Stimulated activated CD4-positive, alpha-beta T cell treated with anti-CD3 and anti-CD28 coated beads, Interleukin-1b, Interleukin-23, amount 100 ng/mL, for 24 hours (primary cell): ENCODE measurements around the gene CTSL.
"Not testable (repeated sequence)": the region's sequence is repeated elsewhere in the genome, so short reads cannot be mapped to it uniquely, and the experiment has no call there.

Experiments used
- DNase-seq, 4 experiments: peaks; one replicate each; pipeline ENCODE4 v3.0.0-alpha.2; 2020; ENCODE audit warnings: low read depth in 4 of 4, low spot score in 1 of 4

The CTSL gene

DNA sequence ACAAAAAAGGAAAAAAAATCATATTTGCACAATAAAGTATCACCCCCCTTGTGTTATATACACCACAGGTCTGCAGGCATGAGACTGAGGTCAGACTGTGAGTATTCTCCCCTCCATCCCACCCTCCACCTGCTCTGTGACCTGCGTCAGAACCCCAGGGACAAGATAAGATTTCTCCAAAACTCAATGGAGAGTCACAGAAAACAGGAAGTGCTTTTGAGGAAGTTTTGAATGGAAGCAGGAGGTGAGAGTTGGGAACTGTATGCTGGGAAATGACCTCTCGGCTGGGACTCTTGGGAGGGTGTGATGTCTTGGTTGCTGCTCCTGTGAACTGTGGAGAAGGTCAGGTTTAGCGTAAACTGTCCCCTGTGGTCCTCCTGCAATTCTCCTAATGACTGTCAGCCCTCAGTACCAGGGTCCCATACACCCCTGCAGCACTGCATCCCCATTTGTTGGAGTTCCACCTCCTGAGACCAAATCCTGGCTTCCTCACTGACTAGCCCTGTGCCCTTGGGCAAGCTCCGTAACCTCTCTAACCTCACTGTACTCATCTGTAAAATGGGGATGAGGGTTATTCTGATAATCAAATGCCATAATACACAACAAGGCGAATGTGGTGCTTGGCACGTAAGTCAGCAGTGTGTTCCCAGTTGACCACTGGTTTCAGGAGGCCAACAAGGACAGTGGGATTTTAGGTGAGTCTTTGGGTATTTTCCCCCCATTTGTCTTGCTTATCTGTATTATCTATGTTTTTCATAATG lies 6.9 kb upstream of the CTSL start:
- DNase-seq: no peak

GRCh38 chr9:87720173-87720572 lies 5.7 kb upstream of the CTSL start:
- no peak for DNase-seq

GRCh38 chr9:87722393-87723088 lies 3.4 kb upstream of the CTSL start:
- DNase-seq: no peak

DNA sequence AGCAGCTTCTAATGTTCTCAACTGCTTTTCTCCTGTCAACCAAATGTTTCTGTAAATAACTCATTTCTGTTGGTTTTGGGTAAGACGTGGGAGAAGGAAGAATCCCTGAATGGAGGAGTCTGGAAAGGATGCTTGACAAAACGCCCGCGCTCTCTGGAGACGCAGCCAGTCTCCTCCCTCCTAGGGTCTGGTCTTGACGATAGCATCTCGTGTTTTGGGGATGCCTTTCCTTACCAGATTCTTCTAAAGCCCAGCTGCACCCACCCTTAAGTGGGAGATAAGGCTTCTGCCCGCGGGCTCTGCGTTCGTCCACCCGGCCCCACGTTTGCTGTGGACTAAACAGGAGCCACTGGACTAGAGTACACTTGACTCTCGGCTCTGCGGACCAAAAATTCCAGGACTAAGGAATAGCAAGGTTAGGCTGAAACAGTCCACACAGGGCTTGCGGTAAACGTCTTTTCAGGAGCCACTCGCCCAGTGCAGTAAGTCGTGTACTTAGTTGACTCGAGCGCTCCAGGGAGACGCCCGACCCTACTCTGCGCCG lies 491 bp upstream of the CTSL start:
- DNase-seq: no peak

DNA sequence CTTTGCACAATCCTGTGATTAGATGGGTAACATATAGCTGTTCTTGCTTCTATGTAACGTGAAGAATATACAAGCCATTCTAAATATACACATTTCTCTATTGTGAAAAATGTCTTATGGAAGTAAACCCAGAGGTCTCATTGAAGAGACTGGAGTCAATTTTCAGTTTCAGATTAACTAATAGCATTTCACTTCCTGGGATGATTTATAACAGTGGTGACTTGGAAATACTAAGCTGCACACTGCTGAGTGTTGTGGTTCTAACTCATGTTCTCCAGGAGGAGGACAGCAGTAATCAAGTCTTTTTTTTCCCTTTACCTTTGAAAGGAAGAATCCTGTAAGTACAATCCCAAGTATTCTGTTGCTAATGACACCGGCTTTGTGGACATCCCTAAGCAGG lies 3.3 kb downstream of the CTSL start:
- no peak for DNase-seq

DNA sequence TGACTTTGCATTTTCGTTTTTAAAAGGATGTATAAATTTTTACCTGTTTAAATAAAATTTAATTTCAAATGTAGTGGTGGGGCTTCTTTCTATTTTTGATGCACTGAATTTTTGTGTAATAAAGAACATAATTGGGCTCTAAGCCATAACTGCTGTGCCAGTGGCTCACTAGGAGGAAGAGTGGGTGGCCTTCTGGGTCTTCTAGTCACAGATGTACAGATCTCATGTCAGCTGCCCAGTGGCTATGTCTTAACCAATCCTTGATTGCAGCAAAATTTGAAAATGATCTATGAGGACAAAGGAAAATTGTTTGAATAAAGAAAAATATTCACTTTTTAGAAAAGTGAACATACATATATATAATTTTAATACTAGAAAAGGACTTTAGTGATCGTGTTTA lies 5.4 kb downstream of the CTSL start:
- DNase-seq: no peak

DNA sequence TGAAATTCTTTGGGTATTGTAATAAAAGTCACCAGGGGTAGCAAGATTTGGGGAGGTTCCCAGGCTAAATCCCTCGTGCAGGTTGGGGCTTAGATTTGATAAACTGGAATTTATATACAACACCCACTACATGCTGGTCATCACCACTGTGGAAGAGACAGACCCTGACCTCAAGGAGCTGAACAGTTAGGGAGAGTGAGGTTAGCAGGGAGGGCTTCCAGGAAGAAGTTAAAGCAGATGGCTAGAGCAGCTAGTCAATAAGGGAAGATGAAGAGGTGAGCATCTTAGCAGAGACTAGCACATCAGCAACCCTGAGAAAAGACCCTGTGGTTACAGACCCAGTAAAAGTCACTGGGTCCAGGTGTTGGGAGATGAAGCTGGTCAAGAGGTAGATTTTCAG lies 6.4 kb downstream of the CTSL start:
- DNase-seq: no peak

DNA sequence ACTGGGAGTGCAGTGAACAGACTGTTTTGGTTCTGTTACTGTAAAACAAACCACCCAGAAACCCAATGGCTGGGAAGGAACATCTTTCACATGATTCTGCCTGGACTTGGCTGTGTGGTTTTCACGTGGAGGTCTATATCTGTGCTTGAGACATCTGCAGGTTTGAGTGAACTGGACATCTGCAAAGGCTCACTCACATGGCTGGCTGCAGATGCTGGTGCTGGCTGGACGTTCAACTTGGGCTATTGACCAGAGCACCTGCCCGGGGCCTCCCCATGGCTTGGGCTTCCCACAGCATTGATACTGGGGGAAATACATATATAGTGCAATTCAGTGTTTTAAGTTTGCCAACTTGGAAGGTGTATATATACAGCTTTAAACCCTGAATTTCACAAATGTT lies 6.8 kb downstream of the CTSL start:
- DNase-seq: no peak

DNA sequence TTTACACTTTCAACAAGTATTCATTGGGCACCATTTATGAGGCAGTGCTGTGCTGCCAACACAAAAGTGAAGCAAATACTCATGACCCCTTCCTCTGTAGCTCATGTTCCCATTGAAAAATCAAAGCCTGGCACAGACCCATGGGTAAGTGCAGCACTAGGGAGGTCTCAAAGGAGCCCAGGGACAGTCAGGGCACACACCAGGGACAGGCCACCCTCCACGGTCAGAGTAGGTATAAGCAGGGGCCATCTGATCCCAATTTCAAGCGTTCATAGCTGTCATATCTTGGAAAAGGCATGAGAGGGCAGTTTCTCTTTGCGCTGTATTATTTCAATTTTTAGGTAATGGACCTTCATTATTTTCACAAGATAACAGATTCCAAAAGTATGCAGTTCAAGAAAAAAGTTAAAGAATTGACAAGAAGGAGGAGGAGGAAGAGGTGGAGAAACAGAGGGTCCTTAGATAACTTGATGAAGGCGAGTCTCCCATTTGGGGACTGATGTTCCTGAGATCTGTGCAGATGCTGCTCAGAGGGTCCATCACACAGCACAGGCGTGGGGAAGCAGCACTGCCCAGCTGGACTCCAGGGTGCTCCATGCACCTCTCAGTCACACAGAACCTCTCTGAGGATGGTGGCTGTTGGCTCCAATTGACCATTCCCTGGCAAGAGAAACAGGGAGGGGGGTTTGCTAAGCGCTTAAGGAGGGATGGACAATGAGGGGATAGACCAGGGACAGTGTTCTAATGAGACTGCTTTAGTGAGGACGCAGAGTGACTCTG lies 7.5 kb downstream of the CTSL start:
- DNase-seq: no peak

GRCh38 chr9:87734106-87734505 lies 8.2 kb downstream of the CTSL start:
- DNase-seq: no peak

- DNase-seq: no peak
These were observed 13.6 kb downstream of the CTSL start for GRCh38 chr9:87739546-87739945.

DNA sequence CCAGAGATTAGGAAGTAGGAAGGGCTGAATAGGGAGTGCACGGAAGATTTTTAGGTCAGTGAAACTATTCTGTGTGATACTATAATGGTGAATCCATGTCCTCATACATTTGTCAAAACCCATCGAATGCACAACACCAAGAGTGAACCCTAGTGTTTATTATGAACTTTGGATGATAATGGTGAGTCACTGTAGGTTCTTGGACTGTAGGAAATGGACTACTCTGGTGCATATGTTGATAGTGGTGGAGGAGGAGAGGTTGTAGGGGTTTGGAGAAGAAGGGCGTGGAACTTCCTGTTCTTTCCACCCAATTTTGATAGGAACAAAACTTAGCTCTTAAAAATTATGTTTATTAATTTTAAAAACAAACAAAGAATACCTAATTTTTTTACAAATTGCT lies 14.3 kb downstream of the CTSL start:
- DNase-seq: no peak

- no peak for DNase-seq
These were observed 15.4 kb downstream of the CTSL start for GRCh38 chr9:87741326-87741725.

DNA sequence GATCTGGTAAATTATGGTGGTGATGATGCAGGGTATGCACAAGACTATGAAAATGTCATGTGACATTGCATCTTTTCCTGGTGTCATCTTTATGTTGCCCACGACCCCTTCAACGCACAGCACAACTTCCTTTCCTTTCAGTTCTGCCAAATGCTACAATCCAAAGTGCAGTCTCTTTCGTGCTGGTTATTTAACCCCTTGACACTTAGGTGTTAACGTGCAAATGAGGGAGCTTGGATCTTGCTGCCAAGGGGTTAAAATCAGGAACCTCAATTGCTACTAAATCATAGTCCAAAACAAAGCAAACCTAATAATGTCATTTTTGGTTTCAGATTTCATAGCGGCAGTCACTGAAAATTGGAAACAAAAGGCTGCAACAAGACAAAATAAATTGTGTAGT lies 16.0 kb downstream of the CTSL start:
- no peak for DNase-seq

DNA sequence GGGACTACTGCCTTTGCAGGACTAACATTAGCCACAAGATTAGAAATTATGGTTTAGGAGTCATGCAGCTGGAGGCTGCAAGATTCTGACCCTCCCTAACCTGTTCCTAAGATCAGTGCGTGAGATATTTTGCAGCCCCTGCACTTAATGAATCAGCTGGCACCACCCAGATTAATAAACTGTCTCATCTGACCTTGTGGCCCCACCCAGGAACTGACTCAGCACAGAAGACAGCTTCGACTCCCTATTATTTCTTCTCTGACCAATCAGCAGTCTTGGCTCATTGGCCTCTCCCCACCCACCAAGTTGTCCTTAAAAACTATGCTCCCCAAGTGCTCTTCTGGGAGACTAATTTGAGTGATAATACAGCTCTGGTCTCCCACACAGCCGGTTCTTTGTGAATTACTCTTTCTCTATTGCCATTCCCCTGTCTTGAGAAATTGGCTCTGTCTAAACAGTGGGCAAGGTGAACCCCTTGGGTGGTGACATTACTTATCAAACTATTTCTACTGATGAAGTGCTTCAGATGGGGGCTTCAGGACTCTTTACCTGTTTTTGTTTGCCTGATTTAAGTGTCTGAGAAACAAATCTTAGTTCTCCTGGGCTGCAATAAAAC lies 17.0 kb downstream of the CTSL start:
- DNase-seq: no peak

DNA sequence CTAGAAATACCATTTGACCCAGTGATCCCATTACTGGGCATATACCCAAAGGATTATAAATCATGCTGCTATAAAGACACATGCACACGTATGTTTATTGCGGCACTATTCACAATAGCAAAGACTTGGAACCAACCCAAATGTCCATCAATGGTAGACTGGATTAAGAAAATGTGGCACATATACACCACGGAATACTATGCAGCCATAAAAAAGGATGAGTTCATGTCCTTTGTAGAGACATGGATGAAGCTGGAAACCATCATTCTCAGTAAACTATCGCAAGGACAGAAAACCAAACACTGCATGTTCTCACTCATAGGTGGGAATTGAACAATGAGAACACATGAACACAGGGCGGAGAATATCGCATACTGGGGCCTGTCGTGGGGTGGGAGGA lies 18.3 kb downstream of the CTSL start:
- not testable (repeated sequence) for DNase-seq

GRCh38 chr9:87746186-87746585 lies 20.3 kb downstream of the CTSL start:
- no peak for DNase-seq

GRCh38 chr9:87748881-87749280 lies 23.0 kb downstream of the CTSL start:
- no peak for DNase-seq

GRCh38 chr9:87749335-87750035 lies 23.6 kb downstream of the CTSL start:
- DNase-seq: no peak

DNA sequence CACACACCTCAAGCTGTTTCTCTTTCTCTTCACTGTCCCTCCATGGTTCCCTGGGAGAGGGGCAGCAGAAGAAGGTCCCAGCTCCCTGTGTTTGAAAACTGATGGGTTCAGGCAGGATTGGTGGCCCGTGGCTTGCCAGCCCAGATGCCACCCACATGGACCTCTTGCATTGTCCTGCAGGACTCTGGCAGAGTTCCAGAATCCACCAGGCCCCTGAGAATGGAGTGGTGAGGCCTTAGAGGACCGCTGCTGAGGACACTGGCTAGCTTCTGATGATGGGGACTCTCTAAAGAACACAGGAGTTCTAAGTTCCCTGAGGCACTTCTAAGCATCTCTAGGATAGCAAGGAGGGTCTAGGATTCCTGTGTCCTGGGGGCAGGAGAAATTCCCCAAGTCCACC lies 24.8 kb downstream of the CTSL start:
- DNase-seq: no peak

- no peak for DNase-seq
These were observed 25.5 kb downstream of the CTSL start for GRCh38 chr9:87751423-87751822.
